ENCODE results near the gene RFXAP. TPM values are rescaled to one million over a fixed set of nuclear protein-coding genes. Genes with fewer than 3 reads are reported as not detected.
A peak's percentile ranks its signal among the peaks of the same experiment; 100 is the strongest.
"Not testable (repeated sequence)": the region's sequence is repeated elsewhere in the genome, so short reads cannot be mapped to it uniquely, and the experiment has no call there.

The RFXAP gene
- total RNA-seq: 1 to 10 TPM; 3.4 to 7.0 (median 5.4) TPM

- in situ Hi-C loops (cut with MboI; ENCODE audit: low pct_unique_long_range_greater_than_20kb in 2 of 9, low sequenced_read_pairs in 9 of 9, unreplicated experiment in 9 of 9): no loop called here
- Histone ChIP-seq H3K27ac (peak within 1 kb of the TSS; percentile 71 to 81), H3K4me3 (peak within 1 kb of the TSS; percentile 67 to 94 (median 68)), H3K4me1 (replicated peaks in 1 of 2) (peaks cover 4 to 19% of the 10 kb centered on the region in 2 donors)
- 0 to 6% (median 0%) methylated on average over 2 to 14 of the region's 78 CpGs; no CpG with 5 or more reads in 5 of the 10 experiments for whole genome bisulfite sequencing, 10 experiments
- peak; percentile 92 to 96 (median 95) for ATAC-seq (replicated peaks in 6 of 8)
Observed at GRCh38 chr13:36818804-36819738, at the start of gene RFXAP. Gene RFXAP, plus strand, starts transcription at chr13:36819222. Its CDS starts 136 bp downstream, at chr13:36819358.

- no peak overlapping the region for H3K4me3 ChIP-seq
- in situ Hi-C loops (cut with MboI; ENCODE audit: low pct_unique_long_range_greater_than_20kb in 2 of 9, low sequenced_read_pairs in 9 of 9, unreplicated experiment in 9 of 9): no loop called here
- no peak overlapping the region for H3K27ac ChIP-seq
- H3K4me1 ChIP-seq (replicated peaks in 1 of 2): no peaks in the 10 kb centered on the region
- no peak for ATAC-seq (replicated peaks in 6 of 8)
- 0 to 95% (median 63%) methylated on average over 1 to 4 of the region's 4 CpGs; no CpG with 5 or more reads in 2 of the 10 experiments for WGBS, 10 experiments
Observed at GRCh38 chr13:36769545-36769944, 49.5 kb upstream of the RFXAP start.

GRCh38 chr13:36770741-36771140 is 48.3 kb upstream of the RFXAP start:
- H3K4me1 ChIP-seq (replicated peaks in 1 of 2): no peaks in the 10 kb centered on the region
- H3K4me3 ChIP-seq: no peak overlapping the region
- ATAC-seq (replicated peaks in 6 of 8): no peak
- no peak overlapping the region for H3K27ac ChIP-seq
- 21 to 100% (median 78%) methylated on average over 1 to 2 of the region's 2 CpGs; no CpG with 5 or more reads in 1 of the 10 experiments for WGBS, 10 experiments
- in situ Hi-C loops (cut with MboI; ENCODE audit: low pct_unique_long_range_greater_than_20kb in 2 of 9, low sequenced_read_pairs in 9 of 9, unreplicated experiment in 9 of 9): no loop called here

- Histone ChIP-seq H3K4me3 (no peak overlapping the region), H3K4me1 (replicated peaks in 1 of 2) (no peaks in the 10 kb centered on the region), H3K27ac (no peak overlapping the region)
- in situ Hi-C loops (cut with MboI; ENCODE audit: low pct_unique_long_range_greater_than_20kb in 2 of 9, low sequenced_read_pairs in 9 of 9, unreplicated experiment in 9 of 9): no loop called here
- no peak for ATAC-seq (replicated peaks in 6 of 8)
Observed at GRCh38 chr13:36772853-36773252, 46.2 kb upstream of the RFXAP start.

- WGBS, 10 experiments: 36 to 96% (median 77%) methylated on average over 3 to 5 of the region's 5 CpGs
- ATAC-seq (replicated peaks in 6 of 8): no peak
Observed at GRCh38 chr13:36774931-36775330, 44.1 kb upstream of the RFXAP start.

GRCh38 chr13:36776175-36776574 is 42.8 kb upstream of the RFXAP start:
- no peak overlapping the region for H3K4me3 ChIP-seq
- no peak overlapping the region for H3K27ac ChIP-seq
- no peak for ATAC-seq (replicated peaks in 6 of 8)
- in situ Hi-C loops (cut with MboI; ENCODE audit: low pct_unique_long_range_greater_than_20kb in 2 of 9, low sequenced_read_pairs in 9 of 9, unreplicated experiment in 9 of 9): no loop called here
- no peaks in the 10 kb centered on the region for H3K4me1 ChIP-seq (replicated peaks in 1 of 2)

More at GRCh38 chr13:36774931-36775330, 44.1 kb upstream of the RFXAP start:
- Histone ChIP-seq H3K4me3 (no peak overlapping the region), H3K27ac (no peak overlapping the region), H3K4me1 (replicated peaks in 1 of 2) (no peaks in the 10 kb centered on the region)
- in situ Hi-C loops (cut with MboI; ENCODE audit: low pct_unique_long_range_greater_than_20kb in 2 of 9, low sequenced_read_pairs in 9 of 9, unreplicated experiment in 9 of 9): no loop called here

GRCh38 chr13:36778083-36778671 is 40.8 kb upstream of the RFXAP start:
- Histone ChIP-seq H3K4me3 (no peak overlapping the region), H3K27ac (no peak overlapping the region), H3K4me1 (replicated peaks in 1 of 2) (no peaks in the 10 kb centered on the region)
- ATAC-seq (replicated peaks in 6 of 8): peak in 7 of 8 experiments; percentile 33 to 99 (median 82)
- 15 to 100% (median 52%) methylated on average over 1 to 5 of the region's 8 CpGs; no CpG with 5 or more reads in 2 of the 10 experiments for WGBS, 10 experiments
- in situ Hi-C loops (cut with MboI; ENCODE audit: low pct_unique_long_range_greater_than_20kb in 2 of 9, low sequenced_read_pairs in 9 of 9, unreplicated experiment in 9 of 9): no loop called here

- in situ Hi-C loops (cut with MboI; ENCODE audit: low pct_unique_long_range_greater_than_20kb in 2 of 9, low sequenced_read_pairs in 9 of 9, unreplicated experiment in 9 of 9): no loop called here
- Histone ChIP-seq H3K27ac (no peak overlapping the region), H3K4me1 (replicated peaks in 1 of 2) (no peaks in the 10 kb centered on the region), H3K4me3 (no peak overlapping the region)
- peak in 1 of 8 experiments; percentile 88 for ATAC-seq (replicated peaks in 6 of 8)
- WGBS, 10 experiments: 13 to 100% (median 71%) methylated on average over 1 to 3 of the region's 3 CpGs; no CpG with 5 or more reads in 2 of the 10 experiments
Observed at GRCh38 chr13:36783890-36784289, 35.1 kb upstream of the RFXAP start.

GRCh38 chr13:36786175-36786574 is 32.8 kb upstream of the RFXAP start:
- ATAC-seq (replicated peaks in 6 of 8); H3K4me3 ChIP-seq; H3K4me1 ChIP-seq (replicated peaks in 1 of 2); in situ Hi-C loops (cut with MboI; ENCODE audit: low pct_unique_long_range_greater_than_20kb in 2 of 9, low sequenced_read_pairs in 9 of 9, unreplicated experiment in 9 of 9); H3K27ac ChIP-seq: not testable (repeated sequence)
- WGBS, 10 experiments: 65 to 100% (median 87%) methylated on average over 2 to 4 of the region's 4 CpGs; no CpG with 5 or more reads in 3 of the 10 experiments

- 43 to 100% (median 67%) methylated on average over 1 to 3 of the region's 3 CpGs; no CpG with 5 or more reads in 3 of the 10 experiments for WGBS, 10 experiments
- ATAC-seq (replicated peaks in 6 of 8): peak in 6 of 8 experiments; percentile 10 to 65 (median 42)
- H3K4me3 ChIP-seq: no peak overlapping the region
- in situ Hi-C loops (cut with MboI; ENCODE audit: low pct_unique_long_range_greater_than_20kb in 2 of 9, low sequenced_read_pairs in 9 of 9, unreplicated experiment in 9 of 9): no loop called here
- no peaks in the 10 kb centered on the region for H3K4me1 ChIP-seq (replicated peaks in 1 of 2)
- H3K27ac ChIP-seq: no peak overlapping the region
Observed at GRCh38 chr13:36787181-36787580, 31.8 kb upstream of the RFXAP start.

- peak in 2 of 8 experiments; percentile 30 to 33 for ATAC-seq (replicated peaks in 6 of 8)
- H3K4me1 ChIP-seq (replicated peaks in 1 of 2): no peaks in the 10 kb centered on the region
- 18 to 97% (median 83%) methylated on average over 1 to 4 of the region's 4 CpGs for WGBS, 10 experiments
- in situ Hi-C loops (cut with MboI; ENCODE audit: low pct_unique_long_range_greater_than_20kb in 2 of 9, low sequenced_read_pairs in 9 of 9, unreplicated experiment in 9 of 9): no loop called here
- no peak overlapping the region for H3K27ac ChIP-seq
- no peak overlapping the region for H3K4me3 ChIP-seq
Observed at GRCh38 chr13:36788276-36788675, 30.7 kb upstream of the RFXAP start.

GRCh38 chr13:36789061-36789460 is 30.0 kb upstream of the RFXAP start:
- Histone ChIP-seq H3K27ac (no peak overlapping the region), H3K4me3 (no peak overlapping the region), H3K4me1 (replicated peaks in 1 of 2) (no peaks in the 10 kb centered on the region)
- peak in 2 of 8 experiments; percentile 82 to 83 for ATAC-seq (replicated peaks in 6 of 8)
- 0 to 94% (median 18%) methylated on average over 1 to 2 of the region's 3 CpGs; no CpG with 5 or more reads in 6 of the 10 experiments for WGBS, 10 experiments
- in situ Hi-C loops (cut with MboI; ENCODE audit: low pct_unique_long_range_greater_than_20kb in 2 of 9, low sequenced_read_pairs in 9 of 9, unreplicated experiment in 9 of 9): no loop called here

GRCh38 chr13:36789730-36790129 is 29.3 kb upstream of the RFXAP start:
- no peak overlapping the region for H3K4me3 ChIP-seq
- WGBS, 10 experiments: 33 to 97% (median 87%) methylated on average over 1 to 4 of the region's 4 CpGs; no CpG with 5 or more reads in 2 of the 10 experiments
- H3K27ac ChIP-seq: no peak overlapping the region
- ATAC-seq (replicated peaks in 6 of 8): no peak
- in situ Hi-C loops (cut with MboI; ENCODE audit: low pct_unique_long_range_greater_than_20kb in 2 of 9, low sequenced_read_pairs in 9 of 9, unreplicated experiment in 9 of 9): no loop called here
- H3K4me1 ChIP-seq (replicated peaks in 1 of 2): no peaks in the 10 kb centered on the region
